HL-60 (cell line): ENCODE results near the gene SUPT4H1.

ENCODE experiments used
- DNase-seq, 2 experiments: peaks; one replicate each; pipeline ENCODE4 v3.0.0-alpha.2; 2010 to 2020; ENCODE audit warnings: low read depth in 1 of 2, low spot score in 1 of 2
- H3K27ac ChIP-seq: fragments of 250-450 bp; sonication (Bioruptor Pico); replicated peaks from 2 replicates; pipeline ENCODE4 v1.5.1; 2020; ENCODE audit warnings: mild to moderate bottlenecking, moderate library complexity
- H3K27me3 ChIP-seq: fragments of 250-450 bp; sonication (Bioruptor Pico); 2 replicates; pipeline ENCODE4 v1.5.1; 2021; ENCODE audit warnings: mild to moderate bottlenecking, moderate library complexity; ENCODE audit not compliant: insufficient read depth, poor library complexity, severe bottlenecking
- H3K4me3 ChIP-seq: replicated peaks from 2 replicates; pipeline ENCODE4 v1.5.1; 2011; ENCODE audit warnings: mild to moderate bottlenecking, control low read depth, low read length; ENCODE audit not compliant: insufficient read depth
- GABPA ChIP-seq: IDR thresholded peaks from 2 replicates; pipeline ENCODE4 v1.6.1; 2012; ENCODE audit warnings: low read depth
- POLR2AphosphoS5 ChIP-seq: IDR thresholded peaks from 2 replicates; pipeline ENCODE4 v1.6.1; 2012; ENCODE audit warnings: low read depth
- SPI1 ChIP-seq: IDR thresholded peaks from 2 replicates; pipeline ENCODE4 v1.6.1; 2012; ENCODE audit warnings: low read depth, mild to moderate bottlenecking, borderline replicate concordance
- TF ChIP-seq, protein P1 (sequence below): IDR thresholded peaks from 2 replicates; pipeline ENCODE4 v1.6.1; 2012; ENCODE audit warnings: low read depth; ENCODE audit not compliant: insufficient replicate concordance
- TF ChIP-seq, protein P2 (sequence below): IDR thresholded peaks from one replicate; pipeline ENCODE4 v1.5.1; 2011; ENCODE audit warnings: low read length, control low read depth, inconsistent platforms; ENCODE audit not compliant: insufficient read depth

Gene SUPT4H1

DNA sequence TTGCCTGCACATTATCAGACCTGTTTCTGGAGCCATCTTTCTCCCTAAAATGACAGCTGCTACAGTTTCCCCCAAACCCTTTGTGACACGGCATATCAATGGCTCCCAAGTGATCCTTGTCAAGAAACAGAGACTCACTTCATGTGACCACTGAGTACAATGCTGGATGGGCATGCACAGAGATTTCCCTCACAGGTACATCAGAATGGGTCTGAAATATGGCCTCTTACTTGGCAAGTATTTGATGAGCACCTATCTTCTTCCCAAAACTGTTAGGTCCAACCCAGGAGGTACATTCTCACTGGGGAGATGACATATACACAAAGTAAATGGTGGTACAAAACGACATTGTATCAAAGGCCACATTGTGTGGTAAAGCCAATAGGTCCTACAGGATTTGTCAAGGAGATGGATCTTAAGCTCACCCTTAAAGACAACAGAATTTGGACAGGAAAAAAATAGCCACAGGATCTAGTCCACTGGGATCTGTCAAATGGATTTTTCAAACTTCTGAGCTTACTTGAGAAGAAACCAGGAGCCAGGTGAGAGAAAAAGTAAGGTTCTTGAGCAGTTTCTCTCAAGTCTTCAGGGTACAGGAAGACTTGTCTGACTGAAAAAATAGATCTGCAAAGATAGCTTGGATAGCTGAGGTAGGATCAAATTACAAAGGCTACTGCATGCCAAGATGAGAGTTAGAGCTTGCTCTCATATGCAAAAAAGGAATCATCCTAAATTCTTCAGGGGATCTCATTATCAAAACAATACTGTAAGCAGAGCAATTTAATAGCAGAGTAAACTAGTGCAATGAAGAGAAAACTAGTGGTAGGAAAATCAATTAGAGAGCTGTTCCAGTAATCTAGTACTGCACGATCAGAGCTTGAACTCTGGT is 36.5 kb upstream of the SUPT4H1 start:
- no peak for DNase-seq
- no peak overlapping the region for H3K4me3 ChIP-seq
- TF ChIP-seq, protein P1, sequence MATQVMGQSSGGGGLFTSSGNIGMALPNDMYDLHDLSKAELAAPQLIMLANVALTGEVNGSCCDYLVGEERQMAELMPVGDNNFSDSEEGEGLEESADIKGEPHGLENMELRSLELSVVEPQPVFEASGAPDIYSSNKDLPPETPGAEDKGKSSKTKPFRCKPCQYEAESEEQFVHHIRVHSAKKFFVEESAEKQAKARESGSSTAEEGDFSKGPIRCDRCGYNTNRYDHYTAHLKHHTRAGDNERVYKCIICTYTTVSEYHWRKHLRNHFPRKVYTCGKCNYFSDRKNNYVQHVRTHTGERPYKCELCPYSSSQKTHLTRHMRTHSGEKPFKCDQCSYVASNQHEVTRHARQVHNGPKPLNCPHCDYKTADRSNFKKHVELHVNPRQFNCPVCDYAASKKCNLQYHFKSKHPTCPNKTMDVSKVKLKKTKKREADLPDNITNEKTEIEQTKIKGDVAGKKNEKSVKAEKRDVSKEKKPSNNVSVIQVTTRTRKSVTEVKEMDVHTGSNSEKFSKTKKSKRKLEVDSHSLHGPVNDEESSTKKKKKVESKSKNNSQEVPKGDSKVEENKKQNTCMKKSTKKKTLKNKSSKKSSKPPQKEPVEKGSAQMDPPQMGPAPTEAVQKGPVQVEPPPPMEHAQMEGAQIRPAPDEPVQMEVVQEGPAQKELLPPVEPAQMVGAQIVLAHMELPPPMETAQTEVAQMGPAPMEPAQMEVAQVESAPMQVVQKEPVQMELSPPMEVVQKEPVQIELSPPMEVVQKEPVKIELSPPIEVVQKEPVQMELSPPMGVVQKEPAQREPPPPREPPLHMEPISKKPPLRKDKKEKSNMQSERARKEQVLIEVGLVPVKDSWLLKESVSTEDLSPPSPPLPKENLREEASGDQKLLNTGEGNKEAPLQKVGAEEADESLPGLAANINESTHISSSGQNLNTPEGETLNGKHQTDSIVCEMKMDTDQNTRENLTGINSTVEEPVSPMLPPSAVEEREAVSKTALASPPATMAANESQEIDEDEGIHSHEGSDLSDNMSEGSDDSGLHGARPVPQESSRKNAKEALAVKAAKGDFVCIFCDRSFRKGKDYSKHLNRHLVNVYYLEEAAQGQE = no peak
- TF ChIP-seq POLR2AphosphoS5 = no peak
- TF ChIP-seq GABPA = no peak
- TF ChIP-seq, protein P2, sequence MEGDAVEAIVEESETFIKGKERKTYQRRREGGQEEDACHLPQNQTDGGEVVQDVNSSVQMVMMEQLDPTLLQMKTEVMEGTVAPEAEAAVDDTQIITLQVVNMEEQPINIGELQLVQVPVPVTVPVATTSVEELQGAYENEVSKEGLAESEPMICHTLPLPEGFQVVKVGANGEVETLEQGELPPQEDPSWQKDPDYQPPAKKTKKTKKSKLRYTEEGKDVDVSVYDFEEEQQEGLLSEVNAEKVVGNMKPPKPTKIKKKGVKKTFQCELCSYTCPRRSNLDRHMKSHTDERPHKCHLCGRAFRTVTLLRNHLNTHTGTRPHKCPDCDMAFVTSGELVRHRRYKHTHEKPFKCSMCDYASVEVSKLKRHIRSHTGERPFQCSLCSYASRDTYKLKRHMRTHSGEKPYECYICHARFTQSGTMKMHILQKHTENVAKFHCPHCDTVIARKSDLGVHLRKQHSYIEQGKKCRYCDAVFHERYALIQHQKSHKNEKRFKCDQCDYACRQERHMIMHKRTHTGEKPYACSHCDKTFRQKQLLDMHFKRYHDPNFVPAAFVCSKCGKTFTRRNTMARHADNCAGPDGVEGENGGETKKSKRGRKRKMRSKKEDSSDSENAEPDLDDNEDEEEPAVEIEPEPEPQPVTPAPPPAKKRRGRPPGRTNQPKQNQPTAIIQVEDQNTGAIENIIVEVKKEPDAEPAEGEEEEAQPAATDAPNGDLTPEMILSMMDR = no peak
- TF ChIP-seq SPI1 = no peak
- no peaks in the 10 kb centered on the region for H3K27me3 ChIP-seq
- no peak overlapping the region for H3K27ac ChIP-seq

DNA sequence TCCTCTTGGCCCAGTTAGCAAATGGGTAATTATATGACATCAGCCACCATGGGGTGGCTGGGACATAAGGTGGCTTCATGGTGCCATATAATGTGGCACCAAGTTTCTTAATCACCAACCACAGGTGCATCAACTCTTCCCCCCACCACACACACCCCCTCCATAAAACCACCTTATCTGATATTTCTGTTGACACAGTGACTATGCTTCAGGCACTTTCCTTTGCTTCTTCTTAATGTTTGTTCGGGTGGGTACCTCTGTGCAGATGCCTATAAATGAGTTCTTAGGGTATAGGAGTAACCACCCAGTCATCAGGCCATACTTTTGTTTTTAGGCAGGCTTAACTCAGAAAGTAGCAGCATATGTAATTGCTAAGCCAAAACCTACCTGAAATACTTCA is 35.8 kb upstream of the SUPT4H1 start:
- H3K27me3 ChIP-seq = no peaks in the 10 kb centered on the region
- no peak for DNase-seq
- TF ChIP-seq GABPA (no peak), POLR2AphosphoS5 (no peak), SPI1 (no peak)
- TF ChIP-seq, protein P2 = no peak
- TF ChIP-seq, protein P1 = no peak
- H3K27ac ChIP-seq = no peak overlapping the region
- no peak overlapping the region for H3K4me3 ChIP-seq

DNA sequence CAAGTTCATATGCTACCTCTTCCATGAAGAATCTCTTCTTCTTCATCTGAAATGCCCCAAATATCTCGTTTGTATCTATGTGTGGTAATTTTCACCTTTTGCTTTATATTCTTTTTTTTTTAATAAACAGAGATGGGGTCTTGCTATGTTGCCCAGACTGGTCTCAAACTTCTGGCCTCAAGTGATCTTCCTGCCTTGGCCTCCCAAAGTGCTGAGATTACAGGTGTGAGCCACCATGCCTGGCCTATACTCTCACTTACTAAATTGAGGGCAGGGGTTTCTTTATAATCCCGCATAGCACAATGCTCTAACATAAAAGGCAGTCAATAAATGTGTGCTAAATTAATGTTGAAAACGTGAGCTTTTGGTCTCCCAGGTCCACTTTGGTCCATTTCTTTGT is 34.7 kb upstream of the SUPT4H1 start:
- Histone ChIP-seq H3K4me3 (no peak overlapping the region), H3K27ac (no peak overlapping the region), H3K27me3 (no peaks in the 10 kb centered on the region)
- TF ChIP-seq SPI1 = no peak
- no peak for TF ChIP-seq GABPA
- DNase-seq = no peak

DNA sequence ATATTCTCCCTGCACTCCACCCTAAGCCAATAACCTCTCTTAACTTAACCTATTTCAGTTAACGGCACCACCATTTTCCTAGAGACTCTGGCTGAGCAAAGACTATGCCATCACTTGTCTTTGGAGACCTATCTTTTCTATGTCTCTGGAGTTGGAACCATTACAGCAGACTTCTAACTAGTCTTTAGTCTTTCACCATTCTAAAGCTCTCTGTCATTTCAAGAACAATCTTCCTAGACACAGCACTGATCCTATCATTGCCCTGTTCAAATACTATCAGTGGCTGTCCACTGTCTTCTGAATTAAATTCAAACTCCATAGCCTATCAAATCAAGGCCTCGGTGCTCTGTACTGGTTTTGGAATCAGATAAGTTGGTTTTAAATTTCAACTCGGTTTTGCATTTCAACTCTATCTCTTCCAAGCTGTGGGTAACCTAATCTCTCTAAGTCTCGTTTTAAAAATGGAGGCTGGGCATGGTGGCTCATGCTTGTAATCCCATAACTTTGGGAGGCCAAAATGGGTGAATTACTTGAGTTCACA is 33.4 kb upstream of the SUPT4H1 start:
- no peaks in the 10 kb centered on the region for H3K27me3 ChIP-seq
- no peak for DNase-seq
- H3K27ac ChIP-seq = no peak overlapping the region
- TF ChIP-seq GABPA (no peak), SPI1 (no peak)
- H3K4me3 ChIP-seq = no peak overlapping the region
